Astrocyte (in vitro differentiated cells and primary cell): ENCODE results near the gene NUP98. TPM values are rescaled to one million over a fixed set of nuclear protein-coding genes. Genes with fewer than 3 reads are reported as not detected.

Experiments used
- DNase-seq: peaks from one replicate; pipeline ENCODE4 v3.0.0-alpha.2; 2010; ENCODE audit warnings: low read depth
- FAIRE-seq: peaks from 2 replicates; lab custom pipeline; 2011; peaks lifted over from hg19 to GRCh38; lab: Jason Lieb, UNC
- H2AFZ ChIP-seq: 2 replicates; pipeline ENCODE4 v1.6.0; 2012; ENCODE audit warnings: low read depth, low read length, inconsistent platforms
- H3K27ac ChIP-seq: 2 replicates; pipeline ENCODE4 v1.5.1; 2011; ENCODE audit warnings: low read depth, low read length, inconsistent platforms
- H3K27me3 ChIP-seq: 2 replicates; pipeline ENCODE4 v1.6.0; 2011; ENCODE audit warnings: low read length, inconsistent platforms; ENCODE audit not compliant: insufficient read depth
- H3K36me3 ChIP-seq: 2 replicates; pipeline ENCODE4 v1.5.1; 2011; ENCODE audit warnings: low read length, inconsistent platforms; ENCODE audit not compliant: insufficient read depth
- H3K4me1 ChIP-seq: 2 replicates; pipeline ENCODE4 v1.5.1; 2011; ENCODE audit warnings: low read length, inconsistent platforms; ENCODE audit not compliant: insufficient read depth
- H3K4me2 ChIP-seq: 2 replicates; pipeline ENCODE4 v1.6.0; 2012; ENCODE audit warnings: low read length, inconsistent platforms
- H3K4me3 ChIP-seq: 2 replicates; pipeline ENCODE4 v1.5.1; 2011; ENCODE audit warnings: low read depth, mild to moderate bottlenecking, low read length, inconsistent platforms; ENCODE audit not compliant: insufficient read depth
- H3K79me2 ChIP-seq: 2 replicates; pipeline ENCODE4 v1.6.0; 2012; ENCODE audit warnings: mild to moderate bottlenecking, low read length, inconsistent platforms; ENCODE audit not compliant: insufficient read depth
- H3K9ac ChIP-seq: 2 replicates; pipeline ENCODE4 v1.6.0; 2012; ENCODE audit warnings: mild to moderate bottlenecking, low read length, inconsistent platforms
- H3K9me3 ChIP-seq: 2 replicates; pipeline ENCODE4 v1.5.1; 2012; ENCODE audit warnings: low read depth, mild to moderate bottlenecking, low read length, inconsistent platforms; ENCODE audit not compliant: insufficient read depth
- H4K20me1 ChIP-seq: 2 replicates; pipeline ENCODE4 v1.6.0; 2012; ENCODE audit warnings: low read length, inconsistent platforms; ENCODE audit not compliant: insufficient read depth
- H3K27ac Mint-ChIP-seq: one replicate; pipeline ENCODE4 v1.8.0; 2021; ENCODE audit warnings: mild to moderate bottlenecking, mixed read lengths; ENCODE audit not compliant: unreplicated experiment
- H3K27me3 Mint-ChIP-seq: one replicate; pipeline ENCODE4 v1.8.0; 2021; ENCODE audit warnings: low read depth, mixed read lengths; ENCODE audit not compliant: unreplicated experiment
- H3K36me3 Mint-ChIP-seq: one replicate; pipeline ENCODE4 v1.8.0; 2021; ENCODE audit warnings: low read depth, mixed read lengths; ENCODE audit not compliant: unreplicated experiment
- H3K4me1 Mint-ChIP-seq: one replicate; pipeline ENCODE4 v1.8.0; 2021; ENCODE audit warnings: low read depth, mixed read lengths; ENCODE audit not compliant: unreplicated experiment
- H3K4me3 Mint-ChIP-seq: one replicate; pipeline ENCODE4 v1.8.0; 2021; ENCODE audit warnings: mild to moderate bottlenecking, moderate library complexity, mixed read lengths; ENCODE audit not compliant: unreplicated experiment
- H3K9me3 Mint-ChIP-seq: one replicate; pipeline ENCODE4 v1.8.0; 2021; ENCODE audit warnings: mild to moderate bottlenecking, mixed read lengths; ENCODE audit not compliant: unreplicated experiment
- CTCF ChIP-seq: IDR thresholded peaks from 2 replicates; pipeline ENCODE4 v1.5.1; 2011; ENCODE audit warnings: low read depth, mild to moderate bottlenecking, inconsistent platforms, low read length, moderate library complexity; ENCODE audit not compliant: insufficient read depth
- EZH2 ChIP-seq: IDR thresholded peaks from 2 replicates; pipeline ENCODE4 v1.6.1; 2012; ENCODE audit warnings: mild to moderate bottlenecking, low read length, inconsistent platforms; ENCODE audit not compliant: insufficient read depth
- total RNA-seq: library from RNA; stranded (reverse); gene quantifications from 2 replicates; pipeline ENCODE4 v1.2.1, GENCODE V29; 2021

Gene NUP98
- total RNA-seq, 1 donor from 2014 or later, result 81.2 TPM

GRCh38 chr11:3830730-3831129 lies 33.4 kb upstream of the NUP98 start:
- Histone ChIP-seq H3K9ac (no peak overlapping the region), H3K4me2 (no peak overlapping the region), H3K79me2 (peaks cover 68% of the 10 kb centered on the region), H3K4me3 (no peak overlapping the region), H3K4me1 (peaks cover 5% of the 10 kb centered on the region), H3K27ac (no peak overlapping the region), H4K20me1 (peaks cover 95% of the 10 kb centered on the region), H3K36me3 (peaks cover 23% of the 10 kb centered on the region), H3K27me3 (no peaks in the 10 kb centered on the region), H2AFZ (no peak overlapping the region), H3K9me3 (no peaks in the 10 kb centered on the region)
- H3K4me1 Mint-ChIP-seq, result peaks cover 34% of the 10 kb centered on the region
- DNase-seq, result no peak
- no peak for FAIRE-seq
- no peaks in the 10 kb centered on the region for H3K9me3 Mint-ChIP-seq
- H3K27me3 Mint-ChIP-seq, result no peaks in the 10 kb centered on the region
- H3K4me3 Mint-ChIP-seq, result no peak overlapping the region
- H3K27ac Mint-ChIP-seq, result no peak overlapping the region
- H3K36me3 Mint-ChIP-seq, result peaks cover 25% of the 10 kb centered on the region
- no peak for TF ChIP-seq EZH2
- TF ChIP-seq CTCF, result no peak

GRCh38 chr11:3830088-3830487 lies 32.7 kb upstream of the NUP98 start:
- Histone ChIP-seq H4K20me1 (peaks cover 95% of the 10 kb centered on the region), H3K4me2 (no peak overlapping the region), H3K4me3 (no peak overlapping the region), H3K9me3 (no peaks in the 10 kb centered on the region), H3K36me3 (peaks cover 22% of the 10 kb centered on the region), H3K79me2 (peaks cover 62% of the 10 kb centered on the region), H3K27ac (no peak overlapping the region), H3K4me1 (peaks cover 5% of the 10 kb centered on the region), H2AFZ (no peak overlapping the region), H3K9ac (no peak overlapping the region), H3K27me3 (no peaks in the 10 kb centered on the region)
- no peak overlapping the region for H3K4me3 Mint-ChIP-seq
- peaks cover 28% of the 10 kb centered on the region for H3K4me1 Mint-ChIP-seq
- H3K27me3 Mint-ChIP-seq, result no peaks in the 10 kb centered on the region
- no peaks in the 10 kb centered on the region for H3K9me3 Mint-ChIP-seq
- peaks cover 24% of the 10 kb centered on the region for H3K36me3 Mint-ChIP-seq
- H3K27ac Mint-ChIP-seq, result no peak overlapping the region
- TF ChIP-seq EZH2 (no peak), CTCF (no peak)
- no peak for DNase-seq
- no peak for FAIRE-seq

- Mint-ChIP-seq H3K4me1 (peaks cover 19% of the 10 kb centered on the region), H3K27ac (no peak overlapping the region), H3K27me3 (no peaks in the 10 kb centered on the region), H3K36me3 (peaks cover 28% of the 10 kb centered on the region), H3K4me3 (no peak overlapping the region), H3K9me3 (no peaks in the 10 kb centered on the region)
- Histone ChIP-seq H3K36me3 (peaks cover 21% of the 10 kb centered on the region), H3K4me2 (no peak overlapping the region), H3K9ac (no peak overlapping the region), H3K4me3 (no peak overlapping the region), H2AFZ (no peak overlapping the region), H3K27me3 (no peaks in the 10 kb centered on the region), H3K4me1 (no peaks in the 10 kb centered on the region), H3K27ac (no peak overlapping the region), H4K20me1 (peaks cover 73% of the 10 kb centered on the region), H3K79me2 (peaks cover 37% of the 10 kb centered on the region), H3K9me3 (no peaks in the 10 kb centered on the region)
- DNase-seq (no peak), FAIRE-seq (no peak)
- TF ChIP-seq CTCF (no peak), EZH2 (no peak)
Observed at GRCh38 chr11:3827434-3828186, 30.3 kb upstream of the NUP98 start.
